Heart left ventricle (tissue), 16 donors: ENCODE measurements around the gene KLHL29. TPM values are rescaled to one million over a fixed set of nuclear protein-coding genes. Genes with fewer than 3 reads are reported as not detected.

ENCODE experiments used
- ATAC-seq, 4 donors: fragments of 200-7000 bp; cut with Tn5 transposase; one replicate each; pipeline ENCODE4 v1.9.1; 2020 to 2022; ENCODE audit warnings: moderate library complexity in 4 of 4, mild to moderate bottlenecking in 3 of 4, moderate number of reproducible peaks in 1 of 4
- DNase-seq, 5 donors: peaks; one replicate each; pipeline ENCODE4 v3.0.0-alpha.2; 2020
- H3K27ac ChIP-seq, 12 donors: fragments of 200-600 bp; sonication (generic) in 4 of 12; one replicate each; pipeline versions ENCODE4 v1.5.0 to v1.8.0; 2016 to 2022; ENCODE audit warnings: mild to moderate bottlenecking in 2 of 12
- H3K27me3 ChIP-seq, 9 donors: fragments of 200-600 bp; sonication (generic) in 2 of 9; one replicate each; pipeline versions ENCODE4 v1.5.1 to v1.8.0; 2016 to 2022; ENCODE audit warnings: mild to moderate bottlenecking in 3 of 9
- H3K36me3 ChIP-seq, 9 donors: fragments of 200-600 bp; sonication (generic) in 2 of 9; one replicate each; pipeline versions ENCODE4 v1.5.0 to v1.8.0; 2018 to 2022; ENCODE audit warnings: mild to moderate bottlenecking in 2 of 9
- H3K4me1 ChIP-seq, 12 donors: fragments of 200-600 bp; sonication (generic) in 4 of 12; one replicate each; pipeline versions ENCODE4 v1.5.0 to v1.8.0; 2016 to 2022; ENCODE audit warnings: mild to moderate bottlenecking in 3 of 12
- H3K4me3 ChIP-seq, 12 donors: fragments of 200-600 bp; sonication (generic) in 4 of 12; one replicate each; pipeline versions ENCODE4 v1.5.0 to v1.8.0; 2017 to 2022; ENCODE audit warnings: mild to moderate bottlenecking in 9 of 12, moderate library complexity in 4 of 12
- H3K9me3 ChIP-seq, 12 donors: fragments of 200-600 bp; sonication (generic) in 4 of 12; one replicate each; pipeline versions ENCODE4 v1.5.0 to v1.8.0; 2016 to 2022; ENCODE audit warnings: mild to moderate bottlenecking in 1 of 12
- POLR2A ChIP-seq, 2 donors: fragments of 450-650 bp; IDR thresholded peaks; one replicate each; pipeline ENCODE4 v1.6.1; 2017; ENCODE audit warnings: antibody characterized with exemption in 2 of 2, mild to moderate bottlenecking in 2 of 2, moderate library complexity in 2 of 2
- WGBS, 4 donors: extraction: QIAGEN DNeasy Blood & Tissue Kit in 2 of 4; methylation state at CpG; one replicate each; pipeline versions ENCODE4 v1.1.5 to v1.1.7; 2013 to 2018; 5-methylcytosine and 5-hydroxymethylcytosine counted together
- intact Hi-C, 10 donors: fragments of 100-400 bp; cut with DNase I; formaldehyde crosslinking; loops; one replicate each; pipeline versions ENCODE4 v1.11.1 to v1.14.2; 2022
- polyA plus RNA-seq, 2 donors: library from polyadenylated mRNA; stranded (reverse); fragments of 200-250 nt; gene quantifications; one replicate each; pipeline ENCODE4 v1.2.3, GENCODE V29; 2013
- total RNA-seq, 9 donors: library from RNA; depleted of rRNA in 2 of 9; stranded (reverse); fragments of >200 nt in 2 of 9; fragmentation: NEBNext Ultra II Directional in 3 of 9; extraction: Animal tissue kit (Norgen Biotek cat#: 25700) in 3 of 9; gene quantifications; one replicate each; pipeline versions ENCODE4 v1.1.0 to v1.2.4, GENCODE V29; 2016 to 2023
- TF ChIP-seq, protein P1 (sequence below), 12 donors: fragments of 200-600 bp; sonication (generic) in 4 of 12; IDR thresholded peaks; one replicate each; pipeline versions ENCODE4 v1.5.0 to v1.8.0; 2018 to 2022; ENCODE audit warnings: antibody characterized with exemption in 12 of 12, mild to moderate bottlenecking in 5 of 12
- donor health status: ischemic (EF 13 %, LVEDD 7.1; RV severe dilation, severe dysfunction).
- donor health status: healthy with polysubstance abuse.
- donor health status: DM: no; HTN: yes; CAD: no.
- donor health status: DM: no; HTN: no; CAD: no.
- donor health status: ischemic (EF 25% LVEDD 6.9; RV normal size, moderate dysfunction).
- donor health status: ischemic (EF 25% LVEDD 5.7; RV mildly dilated, moderate dysfunction).
- donor health status: healthy.
- donor health status: DM: yes; HTN: yes; CAD: no.
- donor health status: ischemic (EF 35%, LVEDD 5.7; RV mildly dilated, moderate dysfunction).
- donor health status: nonischemic (EF 11% LVEDD 7.7; RV severe dilation, severe dysfunction).
- donor health status: DM: yes; HTN: yes; CAD: no.
- donor health status: PGD.
- donor health status: ischemic (EF 29% LVEDD 5.4; RV normal size, mild dysfunction).
- donor health status: nonischemic (EF 23%, LVEDD 6.1; RV moderate dilation, normal function).

The KLHL29 gene
- total and polyA plus RNA-seq, 11 donors, result 0.74 to 2.7 (median 1.1) TPM

- Histone ChIP-seq H3K27ac (no peak overlapping the region), H3K9me3 (no peaks in the 10 kb centered on the region), H3K4me1 (peaks cover 0 to 23% (median 9%) of the 10 kb centered on the region in 12 donors), H3K4me3 (no peak overlapping the region), H3K27me3 (no peaks in the 10 kb centered on the region), H3K36me3 (no peaks in the 10 kb centered on the region)
- ATAC-seq, result no peak
- TF ChIP-seq, protein P1, sequence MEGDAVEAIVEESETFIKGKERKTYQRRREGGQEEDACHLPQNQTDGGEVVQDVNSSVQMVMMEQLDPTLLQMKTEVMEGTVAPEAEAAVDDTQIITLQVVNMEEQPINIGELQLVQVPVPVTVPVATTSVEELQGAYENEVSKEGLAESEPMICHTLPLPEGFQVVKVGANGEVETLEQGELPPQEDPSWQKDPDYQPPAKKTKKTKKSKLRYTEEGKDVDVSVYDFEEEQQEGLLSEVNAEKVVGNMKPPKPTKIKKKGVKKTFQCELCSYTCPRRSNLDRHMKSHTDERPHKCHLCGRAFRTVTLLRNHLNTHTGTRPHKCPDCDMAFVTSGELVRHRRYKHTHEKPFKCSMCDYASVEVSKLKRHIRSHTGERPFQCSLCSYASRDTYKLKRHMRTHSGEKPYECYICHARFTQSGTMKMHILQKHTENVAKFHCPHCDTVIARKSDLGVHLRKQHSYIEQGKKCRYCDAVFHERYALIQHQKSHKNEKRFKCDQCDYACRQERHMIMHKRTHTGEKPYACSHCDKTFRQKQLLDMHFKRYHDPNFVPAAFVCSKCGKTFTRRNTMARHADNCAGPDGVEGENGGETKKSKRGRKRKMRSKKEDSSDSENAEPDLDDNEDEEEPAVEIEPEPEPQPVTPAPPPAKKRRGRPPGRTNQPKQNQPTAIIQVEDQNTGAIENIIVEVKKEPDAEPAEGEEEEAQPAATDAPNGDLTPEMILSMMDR (IDR thresholded peaks at IDR 0.05), result no peak
- no peak for TF ChIP-seq POLR2A (IDR thresholded peaks at IDR 0.05)
- WGBS, 4 donors, result 89 to 96% (median 92%) methylated on average over 25 of the region's 25 CpGs
- peak in 2 of 5 donors; percentile 4 to 8 for DNase-seq
- intact Hi-C loops, result no loop called here
Observed at GRCh38 chr2:23526835-23527790, 142.1 kb downstream of the KLHL29 start.

GRCh38 chr2:23528171-23528570 lies 143.2 kb downstream of the KLHL29 start:
- Histone ChIP-seq H3K27ac (no peak overlapping the region), H3K9me3 (no peaks in the 10 kb centered on the region), H3K27me3 (no peaks in the 10 kb centered on the region), H3K4me1 (peaks cover 0 to 27% (median 9%) of the 10 kb centered on the region in 12 donors), H3K36me3 (no peaks in the 10 kb centered on the region), H3K4me3 (no peak overlapping the region)
- ATAC-seq, result no peak
- DNase-seq, result peak in 1 of 5 donors; percentile 7
- TF ChIP-seq, protein P1 (IDR thresholded peaks at IDR 0.05), result no peak
- intact Hi-C loops, result no loop called here
- 91 to 94% (median 93%) methylated on average over 12 of the region's 12 CpGs for WGBS, 4 donors

DNA sequence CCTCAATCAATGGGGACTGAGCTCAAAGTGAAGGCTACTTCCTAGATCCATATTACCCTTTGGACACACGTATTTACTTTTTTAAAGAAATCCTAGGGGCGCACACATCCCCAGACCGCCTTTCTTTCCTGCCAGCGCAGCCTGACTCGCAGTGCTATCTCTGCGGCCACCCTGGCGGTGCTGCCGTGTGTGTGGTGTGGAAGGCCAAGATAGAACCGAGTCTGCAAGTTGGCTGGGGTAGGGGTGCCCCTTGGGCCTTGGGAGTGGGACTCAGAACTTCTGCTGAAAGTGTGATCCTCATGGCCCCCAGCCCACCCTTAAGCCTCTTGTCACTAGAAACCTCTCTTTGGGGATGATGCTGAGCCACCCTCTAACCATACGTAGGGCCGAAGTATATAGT lies 143.7 kb downstream of the KLHL29 start:
- intact Hi-C loops, result no loop called here
- TF ChIP-seq, protein P1 (IDR thresholded peaks at IDR 0.05), result no peak
- TF ChIP-seq POLR2A (IDR thresholded peaks at IDR 0.05), result no peak
- ATAC-seq (no peak), DNase-seq (no peak)
- 95 to 96% (median 96%) methylated on average over 11 of the region's 11 CpGs for WGBS, 4 donors
- H3K4me1 ChIP-seq, result peaks cover 0 to 25% (median 8%) of the 10 kb centered on the region in 12 donors
- no peaks in the 10 kb centered on the region for H3K9me3 ChIP-seq
- H3K36me3 ChIP-seq, result no peaks in the 10 kb centered on the region
- no peak overlapping the region for H3K4me3 ChIP-seq
- H3K27ac ChIP-seq, result no peak overlapping the region
- H3K27me3 ChIP-seq, result no peaks in the 10 kb centered on the region

DNA sequence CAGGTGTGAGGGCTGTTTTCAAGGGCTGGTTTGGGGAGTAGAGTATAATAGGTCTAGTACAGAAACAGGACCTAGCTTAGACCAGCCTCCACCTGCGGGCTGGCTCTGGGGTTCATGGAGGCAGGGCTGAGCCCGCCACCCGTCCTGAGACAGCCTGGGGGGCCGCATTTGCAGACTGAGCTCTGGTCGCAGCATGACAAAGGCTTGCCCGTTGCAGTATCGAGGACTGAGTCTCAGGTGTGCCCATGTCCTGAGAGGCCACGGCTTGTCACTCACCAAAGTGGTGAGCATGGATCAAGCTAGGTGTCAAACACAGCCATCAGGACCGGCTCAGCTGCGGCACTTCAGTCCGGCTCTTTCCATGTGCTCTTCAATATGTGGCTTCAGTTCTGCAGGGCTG lies 144.7 kb downstream of the KLHL29 start:
- H3K4me3 ChIP-seq, result no peak overlapping the region
- intact Hi-C loops, result no loop called here
- TF ChIP-seq, protein P1 (IDR thresholded peaks at IDR 0.05), result no peak
- no peak for TF ChIP-seq POLR2A (IDR thresholded peaks at IDR 0.05)
- no peak for ATAC-seq
- WGBS, 4 donors, result 94 to 98% (median 96%) methylated on average over 9 to 11 of the region's 11 CpGs
- H3K4me1 ChIP-seq, result peaks cover 0 to 15% (median 2%) of the 10 kb centered on the region in 12 donors
- no peaks in the 10 kb centered on the region for H3K36me3 ChIP-seq
- no peak overlapping the region for H3K27ac ChIP-seq
- H3K9me3 ChIP-seq, result no peaks in the 10 kb centered on the region
- no peaks in the 10 kb centered on the region for H3K27me3 ChIP-seq
- peak in 1 of 5 donors; percentile 10 for DNase-seq
